Measurements from ENCODE around the gene RPL5.

RPL5 gene

GRCh38 chr1:92855236-92855635 is 23.4 kb downstream of the RPL5 start:
- ATAC-seq (no peak), DNase-seq (no peak)

- no peak for DNase-seq
- no peak for ATAC-seq
Measured at GRCh38 chr1:92857817-92858216, 26.0 kb downstream of the RPL5 start.

GRCh38 chr1:92858564-92859399 is 26.9 kb downstream of the RPL5 start:
- peak; percentile 41 for DNase-seq
- ATAC-seq: peak; percentile 81

- ATAC-seq (no peak), DNase-seq (no peak)
Measured at GRCh38 chr1:92859400-92860039, 27.7 kb downstream of the RPL5 start.

GRCh38 chr1:92862605-92863004 is 30.8 kb downstream of the RPL5 start:
- no peak for DNase-seq
- no peak for ATAC-seq

- no peak for ATAC-seq
Measured at GRCh38 chr1:92864131-92864530, 32.3 kb downstream of the RPL5 start.

GRCh38 chr1:92870591-92870990 is 38.8 kb downstream of the RPL5 start:
- no peak for ATAC-seq
- DNase-seq: no peak

More at GRCh38 chr1:92864131-92864530, 32.3 kb downstream of the RPL5 start:
- no peak for DNase-seq

- DNase-seq (no peak), ATAC-seq (no peak)
Measured at GRCh38 chr1:92872719-92873118, 40.9 kb downstream of the RPL5 start.

- no peak for DNase-seq
- ATAC-seq: no peak
Measured at GRCh38 chr1:92874987-92875386, 43.1 kb downstream of the RPL5 start.

GRCh38 chr1:92876351-92876750 is 44.5 kb downstream of the RPL5 start:
- no peak for ATAC-seq
- no peak for DNase-seq

- ATAC-seq: peak; percentile 36
Measured at GRCh38 chr1:92877081-92877711, 45.4 kb downstream of the RPL5 start.

GRCh38 chr1:92877792-92878191 is 46.0 kb downstream of the RPL5 start:
- no peak for ATAC-seq
- no peak for DNase-seq

More at GRCh38 chr1:92877081-92877711, 45.4 kb downstream of the RPL5 start:
- no peak for DNase-seq

- ATAC-seq (no peak), DNase-seq (no peak)
Measured at GRCh38 chr1:92879316-92879968, 47.6 kb downstream of the RPL5 start.

- no peak for ATAC-seq
- no peak for DNase-seq
Measured at GRCh38 chr1:92881391-92881790, 49.6 kb downstream of the RPL5 start.

- DNase-seq (no peak), ATAC-seq (peak; percentile 76)
Measured at GRCh38 chr1:92882819-92883218, 51.0 kb downstream of the RPL5 start.

GRCh38 chr1:92883297-92883696 is 51.5 kb downstream of the RPL5 start:
- ATAC-seq (no peak), DNase-seq (no peak)

- no peak for DNase-seq
- ATAC-seq: no peak
Measured at GRCh38 chr1:92884195-92884594, 52.4 kb downstream of the RPL5 start.

GRCh38 chr1:92886886-92887419 is 55.1 kb downstream of the RPL5 start:
- no peak for ATAC-seq
- no peak for DNase-seq

GRCh38 chr1:92887465-92887864 is 55.6 kb downstream of the RPL5 start:
- no peak for DNase-seq
- ATAC-seq: no peak

Data from stimulated activated naive CD8-positive, alpha-beta T cell treated with anti-CD3 and anti-CD28 coated beads, Interleukin-15, Interleukin-2, amounts not matched to agents 100 U/mL and 50 U/mL, for 24 hours (primary cell).